Right forelimb (tissue), 1 donor: ENCODE data around the gene E4F1.
"Not testable (repeated sequence)": the region's sequence is repeated elsewhere in the genome, so short reads cannot be mapped to it uniquely, and the experiment has no call there.

Experiments used
- DNase-seq: peaks from one replicate; pipeline ENCODE4 v3.0.0-alpha.2; 2018

The E4F1 gene

GRCh38 chr16:2231016-2231931 lies 7.9 kb downstream of the E4F1 start:
- DNase-seq = no peak

DNA sequence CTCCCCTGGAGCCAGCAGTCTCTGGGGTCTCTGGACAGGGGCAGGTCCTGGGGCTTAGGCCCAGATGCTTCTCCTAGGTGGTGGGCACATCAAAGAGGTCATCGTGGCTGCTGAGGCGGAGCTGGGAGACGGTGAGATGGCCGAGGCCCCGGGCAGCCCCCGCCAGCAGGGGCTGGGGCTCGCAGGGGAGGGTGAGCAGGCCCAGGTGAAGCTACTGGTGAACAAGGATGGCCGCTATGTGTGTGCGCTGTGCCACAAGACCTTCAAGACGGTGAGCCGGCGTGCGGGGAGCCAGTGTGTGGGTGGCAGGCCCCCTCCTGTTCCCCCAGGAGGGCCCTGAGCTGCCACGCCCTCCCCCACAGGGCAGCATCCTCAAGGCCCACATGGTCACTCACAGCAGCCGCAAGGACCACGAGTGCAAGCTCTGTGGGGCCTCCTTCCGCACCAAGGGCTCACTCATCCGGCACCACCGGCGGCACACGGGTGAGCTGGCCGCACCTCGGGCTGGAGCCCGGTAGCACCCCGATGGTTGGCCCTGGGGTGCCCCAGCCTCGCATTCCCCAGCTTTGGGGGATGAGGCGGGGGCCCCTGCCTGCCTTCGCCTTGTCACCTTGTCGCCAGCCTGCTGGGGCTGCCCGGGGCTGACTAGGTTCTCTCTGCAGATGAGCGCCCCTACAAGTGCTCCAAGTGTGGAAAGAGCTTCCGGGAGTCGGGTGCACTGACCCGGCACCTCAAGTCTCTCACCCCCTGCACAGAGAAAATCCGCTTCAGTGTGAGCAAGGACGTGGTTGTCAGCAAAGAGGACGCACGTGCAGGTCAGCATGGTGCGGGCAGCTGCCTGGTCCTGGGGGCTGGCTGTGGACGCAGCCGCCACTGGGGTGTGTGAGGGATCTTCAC lies 9.0 kb downstream of the E4F1 start:
- DNase-seq = no peak

DNA sequence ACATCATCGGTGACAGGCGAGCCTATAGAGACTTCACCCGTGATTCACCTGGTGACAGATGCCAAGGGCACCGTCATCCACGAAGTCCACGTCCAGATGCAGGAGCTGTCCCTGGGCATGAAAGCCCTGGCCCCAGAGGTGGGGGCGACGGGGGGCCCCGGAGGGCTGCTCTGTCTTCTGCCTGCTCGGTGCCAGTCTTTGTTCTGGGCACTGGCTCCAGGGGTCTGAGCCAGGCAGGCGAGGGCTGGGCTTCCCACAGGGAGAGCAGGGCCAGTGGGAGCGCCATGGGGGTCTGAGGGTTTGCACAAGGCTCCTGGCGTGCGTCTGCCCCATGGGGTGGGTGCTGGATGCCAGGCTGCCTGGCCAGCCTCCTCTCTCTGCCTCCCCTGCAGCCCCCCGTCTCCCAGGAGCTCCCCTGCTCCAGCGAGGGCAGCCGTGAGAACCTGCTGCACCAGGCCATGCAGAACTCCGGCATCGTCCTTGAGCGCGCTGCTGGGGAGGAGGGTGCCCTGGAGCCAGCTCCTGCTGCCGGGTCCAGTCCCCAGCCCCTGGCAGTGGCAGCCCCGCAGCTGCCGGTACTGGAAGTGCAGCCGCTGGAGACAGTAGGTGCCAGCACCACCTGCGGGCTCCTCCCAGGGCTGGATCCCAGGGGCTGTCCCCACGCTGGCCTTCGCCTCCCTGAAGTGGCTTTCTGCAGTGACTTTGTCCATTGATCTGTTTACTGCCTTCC lies 9.8 kb downstream of the E4F1 start:
- DNase-seq = no peak

GRCh38 chr16:2233872-2234812 lies 10.8 kb downstream of the E4F1 start:
- DNase-seq = no peak

- no peak for DNase-seq
Measured at GRCh38 chr16:2234813-2235170, 11.4 kb downstream of the E4F1 start.

DNA sequence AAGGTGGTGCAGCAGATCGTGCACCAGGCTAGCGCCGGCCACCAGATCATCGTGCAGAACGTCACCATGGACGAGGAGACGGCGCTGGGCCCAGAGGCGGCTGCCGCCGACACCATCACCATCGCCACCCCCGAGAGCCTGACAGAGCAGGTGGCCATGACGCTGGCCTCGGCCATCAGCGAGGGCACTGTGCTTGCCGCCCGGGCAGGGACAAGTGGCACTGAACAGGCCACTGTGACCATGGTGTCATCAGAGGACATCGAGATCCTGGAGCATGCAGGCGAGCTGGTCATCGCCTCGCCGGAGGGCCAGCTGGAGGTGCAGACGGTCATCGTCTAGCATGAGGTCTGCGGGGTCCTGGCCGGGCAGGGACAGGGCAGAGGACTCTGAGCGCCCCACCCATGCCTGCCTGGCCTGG lies 11.9 kb downstream of the E4F1 start:
- no peak for DNase-seq

DNA sequence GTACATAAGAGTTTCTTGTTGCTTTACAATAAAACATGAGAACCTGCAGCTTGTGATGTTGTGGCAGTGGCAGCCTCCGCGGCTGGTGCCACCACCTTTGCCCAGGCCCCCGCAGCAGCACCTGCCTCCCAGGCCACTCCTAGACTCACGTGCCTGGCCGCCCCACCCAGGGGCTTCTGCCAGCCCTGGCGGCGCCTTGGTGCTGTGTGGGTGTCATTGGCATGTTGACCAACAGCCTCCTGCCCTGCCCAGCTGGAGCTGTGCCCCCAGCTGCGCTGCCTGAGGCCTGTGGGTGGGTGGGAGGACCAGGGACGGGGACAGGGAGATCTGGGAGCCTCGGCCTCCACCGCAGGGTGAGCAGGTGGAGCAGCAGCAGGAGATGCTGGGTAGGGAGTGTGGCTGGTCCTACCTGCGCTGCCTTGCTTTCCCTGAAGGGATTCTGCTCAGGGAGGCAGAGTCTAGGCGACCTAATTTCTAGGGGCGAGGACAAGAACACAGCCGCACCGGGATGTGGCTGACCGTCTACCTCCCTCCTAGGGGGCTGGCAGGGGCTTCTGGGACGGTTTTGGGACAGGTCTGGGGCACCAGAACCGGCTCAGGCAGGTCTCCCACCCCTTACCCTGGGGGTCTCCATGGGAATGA lies 12.4 kb downstream of the E4F1 start:
- DNase-seq = no peak

- no peak for DNase-seq
Measured at GRCh38 chr16:2236337-2237101, 13.1 kb downstream of the E4F1 start, which contains the start of gene DNASE1L2. Gene DNASE1L2 (plus strand): TSS chr16:2236444. CDS start chr16:2236817, 373 bp downstream.

DNA sequence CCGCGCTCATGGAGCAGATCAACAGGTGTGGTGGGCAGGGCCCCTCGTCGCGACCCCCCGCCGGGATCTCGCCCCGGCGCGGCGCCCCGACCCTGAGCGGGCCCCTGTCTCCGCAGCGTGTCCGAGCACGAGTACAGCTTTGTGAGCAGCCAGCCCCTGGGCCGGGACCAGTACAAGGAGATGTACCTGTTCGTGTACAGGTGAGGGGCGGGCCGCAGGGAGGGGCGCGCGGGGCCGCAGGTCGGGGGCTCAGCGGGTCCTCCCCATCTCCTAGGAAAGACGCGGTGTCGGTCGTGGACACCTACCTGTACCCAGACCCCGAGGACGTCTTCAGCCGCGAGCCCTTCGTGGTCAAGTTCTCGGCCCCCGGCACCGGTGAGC lies 13.7 kb downstream of the E4F1 start:
- no peak for DNase-seq

DNA sequence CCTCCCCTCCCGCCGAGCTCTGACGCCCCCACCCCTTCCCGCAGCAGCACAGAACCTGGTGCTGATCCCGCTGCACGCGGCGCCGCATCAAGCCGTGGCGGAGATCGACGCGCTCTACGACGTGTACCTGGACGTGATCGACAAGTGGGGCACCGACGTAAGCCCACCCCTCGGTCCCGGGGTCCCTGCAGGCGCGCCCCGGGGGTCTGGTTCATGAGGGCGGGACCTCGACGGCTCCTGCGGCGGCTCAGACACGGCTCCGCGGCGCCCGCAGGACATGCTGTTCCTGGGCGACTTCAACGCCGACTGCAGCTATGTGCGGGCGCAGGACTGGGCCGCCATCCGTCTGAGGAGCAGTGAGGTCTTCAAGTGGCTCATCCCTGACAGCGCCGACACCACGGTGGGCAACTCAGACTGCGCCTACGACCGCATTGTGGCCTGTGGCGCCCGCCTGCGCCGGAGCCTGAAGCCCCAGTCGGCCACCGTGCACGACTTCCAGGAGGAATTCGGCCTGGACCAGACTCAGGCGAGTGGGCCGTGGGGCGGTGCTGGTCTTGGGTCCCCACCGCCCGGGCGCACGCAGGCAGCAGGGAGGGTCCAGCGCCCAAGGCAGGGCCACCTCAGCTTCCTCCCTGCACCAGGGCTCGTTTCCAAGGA lies 14.2 kb downstream of the E4F1 start:
- DNase-seq = no peak

DNA sequence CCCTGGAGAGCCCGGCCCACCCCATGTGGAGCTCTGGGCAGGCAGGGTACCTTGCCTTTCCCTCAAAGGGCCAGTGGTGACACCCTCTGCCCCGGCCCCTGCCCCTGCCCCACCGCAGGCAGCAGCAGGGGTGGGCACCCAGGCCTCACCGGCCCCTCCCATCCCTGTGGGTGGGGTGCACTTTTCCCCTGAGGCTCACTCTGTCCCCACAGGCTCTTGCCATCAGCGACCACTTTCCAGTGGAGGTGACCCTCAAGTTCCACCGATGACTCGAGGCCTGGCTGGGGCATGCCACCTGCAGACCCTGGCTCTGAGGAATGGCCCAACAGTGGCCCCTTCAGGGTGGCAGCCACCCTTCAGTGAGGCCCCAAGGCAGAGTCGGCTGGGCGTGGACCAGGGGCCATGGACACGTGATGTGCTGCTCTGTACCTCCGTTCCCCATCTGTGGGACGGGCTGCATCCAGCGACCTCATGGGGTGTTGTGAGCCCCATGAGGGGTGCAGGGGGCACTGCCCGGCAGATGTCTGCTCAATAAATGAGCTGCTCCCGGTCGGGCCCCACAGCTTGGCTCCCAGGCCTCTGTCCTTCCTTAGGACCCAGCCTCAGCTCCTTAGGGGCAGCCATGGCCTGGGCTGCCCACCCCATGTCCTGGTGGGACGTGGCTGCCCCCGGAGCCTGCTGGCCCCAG lies 14.9 kb downstream of the E4F1 start:
- DNase-seq = no peak

DNA sequence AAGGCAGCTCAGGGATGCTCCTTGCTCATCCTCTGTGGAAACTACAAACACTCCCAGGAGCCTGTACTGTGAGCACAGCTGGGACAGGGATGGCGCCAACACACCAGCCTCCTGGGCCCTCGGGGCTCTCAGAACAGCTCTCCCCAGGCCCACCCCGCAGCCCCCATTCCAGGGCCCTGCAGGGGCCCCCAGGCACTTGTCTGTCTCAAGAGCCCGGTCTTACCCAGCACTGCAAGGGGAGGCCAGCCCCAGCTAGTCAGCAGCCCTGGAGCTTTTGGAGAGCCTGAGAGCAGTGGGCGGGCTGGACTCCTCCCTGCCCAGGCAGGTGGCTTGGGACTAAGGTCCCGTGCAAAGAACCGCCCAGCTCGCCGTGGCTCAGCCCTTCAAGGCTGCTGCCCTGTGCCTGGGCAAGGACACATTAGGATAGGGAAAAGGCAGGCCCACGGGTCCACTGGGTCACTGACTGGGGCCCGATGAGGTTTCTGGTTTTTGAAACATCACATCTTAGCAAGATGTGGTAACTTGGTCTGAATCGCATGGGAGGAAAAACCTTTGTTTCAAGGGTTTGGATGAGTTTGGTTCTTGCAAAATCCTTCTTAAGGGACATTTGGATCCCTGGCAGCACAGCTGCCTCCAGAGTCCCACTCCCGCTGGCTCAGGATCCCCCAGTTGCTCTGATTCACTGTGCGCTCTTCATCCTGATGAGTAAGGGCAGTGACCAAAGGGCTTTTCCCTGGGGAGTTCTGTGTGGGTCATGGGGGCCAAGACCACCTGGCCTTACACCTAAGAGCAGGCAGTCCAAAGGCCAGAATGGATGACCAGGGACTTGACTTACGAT lies 15.7 kb downstream of the E4F1 start:
- no peak for DNase-seq

DNA sequence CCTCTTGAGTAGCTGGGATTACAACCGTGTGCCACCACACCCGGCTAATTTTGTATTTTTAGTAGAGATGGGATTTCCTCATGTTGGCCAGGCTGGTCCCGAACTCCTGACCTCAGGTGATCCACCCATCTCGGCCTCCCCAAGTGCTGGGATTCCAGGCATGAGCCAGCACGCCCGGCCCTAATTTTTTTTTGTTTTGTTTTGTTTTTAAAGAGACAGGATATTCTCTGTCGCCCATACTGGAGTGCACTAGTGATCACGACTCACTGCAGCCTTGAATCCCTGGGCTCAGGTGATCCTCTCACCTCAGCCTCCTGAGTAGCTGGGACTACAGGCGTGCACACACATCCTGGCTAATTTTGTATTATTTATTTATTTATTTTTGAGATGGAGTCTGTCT lies 16.9 kb downstream of the E4F1 start:
- DNase-seq = not testable (repeated sequence)

DNA sequence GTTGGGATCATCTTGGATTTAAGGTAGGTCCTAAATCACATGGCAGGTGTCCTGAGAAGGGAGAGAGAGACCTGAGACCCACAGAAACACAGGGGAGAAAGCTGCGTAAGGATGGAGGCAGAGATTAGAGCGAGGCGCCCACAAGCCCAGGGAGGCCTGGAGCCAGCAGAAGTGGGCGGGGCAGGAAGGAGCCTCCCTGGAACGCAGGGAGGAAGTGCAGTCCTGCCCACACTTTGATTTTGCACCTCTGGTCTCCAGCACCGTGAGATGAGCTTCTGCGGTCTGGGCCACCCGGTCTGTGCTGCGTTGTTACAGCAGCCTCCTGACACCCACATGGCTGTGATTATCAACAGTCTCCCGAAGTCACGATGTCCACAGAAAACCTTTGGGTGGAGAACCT lies 19.2 kb downstream of the E4F1 start:
- no peak for DNase-seq

DNA sequence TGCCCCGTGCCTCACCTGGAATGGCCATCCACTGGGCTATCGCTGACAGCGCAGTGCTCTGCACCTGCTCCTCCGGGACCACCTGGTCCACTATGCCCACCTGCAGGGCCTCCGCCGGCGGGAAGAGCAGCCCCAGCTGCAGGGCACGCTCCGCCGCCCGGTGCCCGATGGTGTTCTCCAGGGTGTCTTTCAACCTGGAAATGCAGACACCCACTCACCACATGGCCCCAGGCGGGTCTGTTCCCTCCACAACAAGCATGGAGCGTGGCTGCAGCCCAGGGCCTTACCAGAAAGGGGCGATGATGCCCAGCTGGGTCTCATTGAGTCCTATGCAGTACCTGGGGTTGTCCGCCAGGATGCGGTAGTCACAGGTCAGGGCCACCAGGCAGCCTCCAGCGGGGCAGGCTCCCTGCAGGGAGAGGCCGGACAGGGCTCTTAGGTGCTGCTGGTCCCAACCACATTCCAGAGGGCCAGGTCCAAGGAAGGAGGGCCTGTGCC lies 19.7 kb downstream of the E4F1 start:
- DNase-seq = no peak

GRCh38 chr16:2243781-2244180 lies 20.4 kb downstream of the E4F1 start:
- DNase-seq = no peak

- no peak for DNase-seq
Measured at GRCh38 chr16:2244301-2244700, 20.9 kb downstream of the E4F1 start.
